ENCODE results near the gene SYNJ2BP. TPM values are rescaled to one million over a fixed set of nuclear protein-coding genes. Genes with fewer than 3 reads are reported as not detected.
A peak's percentile ranks its signal among the peaks of the same experiment; 100 is the strongest.
"Not testable (repeated sequence)": the region's sequence is repeated elsewhere in the genome, so short reads cannot be mapped to it uniquely, and the experiment has no call there.

The SYNJ2BP gene
- 40.3 TPM for total RNA-seq

- intact Hi-C loops (cut with DNase I), result no loop called here
- ATAC-seq, result peak; percentile 86
- DNase-seq (ENCODE audit: low spot score), result peak; percentile 73
Measured at GRCh38 chr14:70416725-70417349, at the start of gene SYNJ2BP. SYNJ2BP (minus strand) TSS chr14:70417090; CDS start chr14:70416963, 127 bp downstream.

- intact Hi-C loops (cut with DNase I), result no loop called here
- ATAC-seq (no peak), DNase-seq (ENCODE audit: low spot score) (no peak)
Measured at GRCh38 chr14:70454731-70455130, 37.8 kb upstream of the SYNJ2BP start.

- no peak for ATAC-seq
- DNase-seq (ENCODE audit: low spot score), result no peak
- intact Hi-C loops (cut with DNase I), result no loop called here
Measured at GRCh38 chr14:70451874-70452273, 35.0 kb upstream of the SYNJ2BP start, which contains the start of gene ADAM21. ADAM21 (plus strand) TSS chr14:70452174; CDS start chr14:70457500, 5,326 bp downstream.

GRCh38 chr14:70448633-70449340 lies 31.9 kb upstream of the SYNJ2BP start:
- ATAC-seq (no peak), DNase-seq (ENCODE audit: low spot score) (no peak)
- intact Hi-C loops (cut with DNase I), result no loop called here

GRCh38 chr14:70442750-70443149 lies 25.9 kb upstream of the SYNJ2BP start:
- ATAC-seq (no peak), DNase-seq (ENCODE audit: low spot score) (no peak)
- intact Hi-C loops (cut with DNase I), result no loop called here

GRCh38 chr14:70441641-70442040 lies 24.8 kb upstream of the SYNJ2BP start:
- intact Hi-C loops (cut with DNase I), result no loop called here
- no peak for ATAC-seq
- no peak for DNase-seq (ENCODE audit: low spot score)

DNA sequence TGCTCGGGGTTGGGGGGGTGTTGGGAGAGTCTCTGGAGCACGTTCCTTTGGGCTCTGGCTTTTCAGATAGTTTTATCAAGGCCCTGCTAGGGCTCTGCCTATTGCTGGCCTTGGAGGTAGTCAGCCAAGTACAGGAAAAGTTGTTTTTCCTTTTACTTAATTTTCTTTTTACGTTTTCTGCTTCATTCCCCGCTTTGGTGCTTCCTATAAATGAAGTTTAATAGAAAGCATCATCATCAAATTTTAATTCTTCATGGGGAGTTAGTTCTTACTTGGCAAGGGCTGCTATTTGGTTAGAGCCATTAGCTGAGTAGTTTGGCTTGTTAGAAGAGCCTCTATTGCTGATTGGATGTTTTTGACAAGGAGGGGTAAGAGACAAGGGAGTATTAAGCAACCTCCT lies 20.0 kb upstream of the SYNJ2BP start:
- DNase-seq (ENCODE audit: low spot score) (no peak), ATAC-seq (no peak)
- intact Hi-C loops (cut with DNase I), result no loop called here

DNA sequence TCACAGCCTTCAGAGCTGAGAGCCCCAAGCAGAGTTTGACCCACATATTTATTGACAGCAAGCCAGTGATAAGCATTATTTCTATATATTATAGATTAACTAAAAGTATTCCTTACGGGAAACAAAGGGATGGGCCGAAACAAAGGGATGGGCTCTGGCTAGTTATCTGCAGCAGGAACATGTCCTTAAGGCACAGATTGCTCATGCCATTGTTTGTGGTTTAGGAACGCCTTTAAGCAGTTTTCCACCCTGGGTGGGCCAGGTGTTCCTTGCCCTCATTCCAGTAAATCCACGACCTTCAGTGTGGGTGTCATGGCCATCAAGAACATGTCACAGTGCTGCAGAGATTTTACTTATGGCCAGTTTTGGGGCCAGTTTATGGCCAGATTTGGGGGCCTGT lies 9.7 kb upstream of the SYNJ2BP start:
- ATAC-seq; DNase-seq (ENCODE audit: low spot score); intact Hi-C loops (cut with DNase I): not testable (repeated sequence)

DNA sequence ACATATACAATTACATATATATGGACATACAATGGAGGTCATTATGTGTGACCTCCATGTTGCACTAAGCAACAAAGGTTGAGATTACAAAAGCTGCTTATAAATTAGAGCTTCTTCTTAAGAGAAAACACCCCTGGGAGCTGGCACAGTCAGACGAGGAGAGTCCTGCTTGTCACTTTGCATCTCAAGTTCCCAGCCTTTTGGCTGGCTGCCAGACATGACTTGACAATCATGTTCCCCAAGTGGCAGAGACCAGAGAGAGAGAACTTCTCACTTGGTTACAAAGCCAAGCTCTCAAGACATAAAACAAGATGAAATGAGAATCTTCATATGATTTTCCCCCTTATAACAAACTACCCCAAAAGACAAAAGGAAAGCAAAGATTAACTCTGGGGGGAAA lies 8.5 kb upstream of the SYNJ2BP start:
- ATAC-seq (no peak), DNase-seq (ENCODE audit: low spot score) (no peak)
- intact Hi-C loops (cut with DNase I), result no loop called here

DNA sequence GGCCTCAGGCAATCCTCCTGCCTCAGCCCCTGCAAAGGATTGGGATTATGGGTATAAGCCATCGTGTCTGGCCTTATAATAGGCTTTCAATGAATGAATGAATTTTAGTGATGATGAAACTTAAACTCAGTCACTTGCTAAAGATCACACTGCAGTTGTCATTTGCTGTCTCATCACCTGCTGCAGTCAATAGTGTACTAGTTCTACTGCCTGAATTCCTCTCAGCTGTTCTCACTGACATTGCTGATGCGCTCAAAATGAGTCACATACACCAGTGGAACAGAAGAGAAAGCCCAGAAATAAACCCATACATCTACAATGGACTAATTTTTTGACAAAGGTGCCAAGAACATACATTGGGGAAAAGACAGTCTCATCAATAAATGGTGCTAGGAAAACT lies 5.6 kb upstream of the SYNJ2BP start:
- ATAC-seq, result no peak
- intact Hi-C loops (cut with DNase I), result no loop called here

GRCh38 chr14:70419270-70419931 lies 2.5 kb upstream of the SYNJ2BP start:
- intact Hi-C loops (cut with DNase I); DNase-seq (ENCODE audit: low spot score); ATAC-seq: not testable (repeated sequence)

More for the DNA sequence above, 5.6 kb upstream of the SYNJ2BP start:
- no peak for DNase-seq (ENCODE audit: low spot score)

DNA sequence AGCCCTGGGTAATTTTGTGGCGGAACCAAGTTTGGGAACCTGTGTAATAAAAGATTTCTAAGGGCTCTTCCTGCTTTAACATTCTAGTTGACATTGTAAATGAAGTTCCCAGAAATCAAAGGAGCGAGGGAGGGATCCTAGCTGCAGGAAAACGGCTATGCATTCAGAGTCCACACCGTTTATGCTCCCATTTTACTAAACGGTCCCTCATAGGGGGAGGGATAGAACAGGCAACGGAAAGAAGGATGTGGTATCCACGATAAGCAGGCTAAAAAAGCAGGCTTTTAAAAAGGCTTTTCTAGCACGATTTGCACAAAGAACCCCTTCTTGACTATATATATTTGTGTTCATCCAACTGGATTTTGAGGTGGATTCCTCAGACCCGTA lies 559 bp downstream of the SYNJ2BP start:
- ATAC-seq, result no peak
- intact Hi-C loops (cut with DNase I), result no loop called here
- no peak for DNase-seq (ENCODE audit: low spot score)

DNA sequence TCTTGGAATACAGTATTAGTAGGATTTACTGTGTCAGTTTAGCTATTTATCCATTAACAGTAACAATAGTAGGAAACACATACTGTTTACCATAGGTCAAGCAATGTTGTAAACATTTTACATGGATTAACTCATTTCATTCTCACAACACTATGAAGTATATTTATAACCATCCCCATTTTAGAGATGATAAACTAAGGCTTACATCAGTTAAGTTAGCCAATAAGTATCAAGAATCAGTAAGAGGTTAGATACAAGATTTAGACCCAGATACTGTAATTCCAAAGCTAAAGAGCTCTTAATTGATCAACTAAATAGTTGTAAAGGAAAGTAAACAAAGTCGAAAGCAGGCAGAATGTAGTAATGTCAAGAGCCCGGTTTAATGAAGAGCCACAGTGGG lies 1.1 kb downstream of the SYNJ2BP start:
- intact Hi-C loops (cut with DNase I), result no loop called here
- ATAC-seq, result no peak
- no peak for DNase-seq (ENCODE audit: low spot score)

GRCh38 chr14:70407621-70408020 lies 9.3 kb downstream of the SYNJ2BP start:
- DNase-seq (ENCODE audit: low spot score), result no peak
- intact Hi-C loops (cut with DNase I), result no loop called here
- ATAC-seq, result no peak

DNA sequence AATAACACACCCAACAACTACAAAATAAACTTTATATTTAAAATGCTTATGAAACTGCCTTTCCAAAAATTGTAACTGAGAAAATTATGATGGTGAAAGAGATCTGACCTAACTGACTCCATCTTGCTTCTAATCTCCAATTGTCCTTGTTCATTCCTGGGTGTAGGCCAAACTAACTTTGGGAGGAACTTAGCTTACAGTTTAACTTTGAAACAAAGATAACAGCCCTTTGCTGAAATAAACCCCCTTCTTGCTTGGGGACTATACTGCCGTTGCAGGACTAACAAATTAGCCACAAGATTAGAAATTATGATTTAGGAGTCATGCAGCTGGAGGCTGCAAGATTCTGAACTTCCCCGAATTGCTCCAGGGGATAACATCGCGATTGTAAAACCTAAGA lies 10.7 kb downstream of the SYNJ2BP start:
- ATAC-seq; DNase-seq (ENCODE audit: low spot score); intact Hi-C loops (cut with DNase I): not testable (repeated sequence)

DNA sequence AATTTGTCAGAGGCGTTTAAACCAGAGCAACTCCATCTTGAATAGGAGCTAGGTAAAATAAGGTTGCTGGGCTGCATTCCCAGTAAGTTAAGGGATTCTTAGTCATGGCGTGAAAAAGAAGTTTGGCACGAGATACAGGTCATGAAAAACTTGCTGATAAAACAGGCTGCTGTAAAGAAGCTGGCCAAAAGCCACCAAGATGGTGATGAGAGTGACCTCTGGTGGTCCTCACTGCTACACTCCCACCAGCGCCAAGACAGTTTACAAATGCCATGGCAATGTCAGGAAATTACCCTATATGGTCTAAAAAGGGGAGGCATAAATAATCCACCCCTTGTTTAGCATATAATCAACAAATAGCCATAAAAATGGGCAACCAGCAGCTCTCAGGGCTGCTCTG lies 13.6 kb downstream of the SYNJ2BP start:
- ATAC-seq; intact Hi-C loops (cut with DNase I); DNase-seq (ENCODE audit: low spot score): not testable (repeated sequence)

GRCh38 chr14:70401643-70402042 lies 15.2 kb downstream of the SYNJ2BP start:
- ATAC-seq (no peak), DNase-seq (ENCODE audit: low spot score) (no peak)
- intact Hi-C loops (cut with DNase I), result no loop called here

GRCh38 chr14:70398706-70399431 lies 18.0 kb downstream of the SYNJ2BP start:
- ATAC-seq, result no peak
- intact Hi-C loops (cut with DNase I), result no loop called here
- no peak for DNase-seq (ENCODE audit: low spot score)

DNA sequence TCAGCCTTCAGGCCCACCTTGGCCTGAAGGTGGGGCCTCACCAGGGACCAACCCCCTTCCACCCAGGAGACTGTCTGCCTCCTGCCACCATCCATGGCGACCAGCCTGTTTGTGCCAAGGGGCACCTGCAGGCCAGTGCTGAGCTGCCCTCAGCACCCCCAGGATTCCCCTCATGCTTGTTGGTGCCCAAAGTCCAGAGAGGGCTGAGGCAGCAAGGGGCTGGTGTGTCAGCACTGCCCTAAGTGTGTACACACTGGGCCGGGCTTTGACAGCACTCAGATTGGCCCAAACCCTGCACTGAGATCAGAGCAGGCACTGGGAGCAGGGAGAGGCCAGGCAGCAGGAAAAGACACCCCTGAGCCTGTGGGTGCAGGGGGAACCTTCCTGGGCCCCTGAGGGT lies 18.6 kb downstream of the SYNJ2BP start:
- DNase-seq (ENCODE audit: low spot score) (no peak), ATAC-seq (no peak)
- intact Hi-C loops (cut with DNase I), result no loop called here

All from sciatic nerve (tissue), 2 donors.